Small intestine (tissue), 7 donors: ENCODE measurements around the gene FBXO46. TPM values are rescaled to one million over a fixed set of nuclear protein-coding genes. Genes with fewer than 3 reads are reported as not detected.

Experiments
- DNase-seq, 2 donors: peaks; one replicate each; pipeline versions ENCODE4 v3.0.0 to v3.0.0-alpha.2; 2013
- FAIRE-seq: peaks from 2 replicates; lab custom pipeline; 2012; peaks lifted over from hg19 to GRCh38; lab: Jason Lieb, UNC
- H3K27ac ChIP-seq, 3 donors: one replicate each; pipeline ENCODE4 v1.5.1; 2013; ENCODE audit warnings: low read length in 2 of 3, mild to moderate bottlenecking in 2 of 3, control low read depth in 1 of 3, inconsistent platforms in 1 of 3, low read depth in 1 of 3, moderate library complexity in 1 of 3
- H3K27me3 ChIP-seq, 3 donors: one replicate each; pipeline ENCODE4 v1.6.1; 2013; ENCODE audit warnings: low read length in 3 of 3, inconsistent platforms in 1 of 3; ENCODE audit not compliant: control insufficient read depth in 3 of 3, insufficient read depth in 3 of 3
- H3K36me3 ChIP-seq, 3 donors: one replicate each; pipeline ENCODE4 v1.6.1; 2013; ENCODE audit warnings: low read length in 3 of 3, inconsistent platforms in 1 of 3, low read depth in 1 of 3, mild to moderate bottlenecking in 1 of 3, moderate library complexity in 1 of 3; ENCODE audit not compliant: control insufficient read depth in 3 of 3, insufficient read depth in 2 of 3
- H3K4me1 ChIP-seq, 3 donors: one replicate each; pipeline ENCODE4 v1.6.1; 2013; ENCODE audit warnings: low read length in 2 of 3, inconsistent platforms in 1 of 3, low read depth in 1 of 3, mild to moderate bottlenecking in 1 of 3, moderate library complexity in 1 of 3; ENCODE audit not compliant: control insufficient read depth in 3 of 3, insufficient read depth in 2 of 3
- H3K4me3 ChIP-seq, 3 donors: one replicate each; pipeline ENCODE4 v1.5.1; 2013; ENCODE audit warnings: low read length in 3 of 3, control low read depth in 1 of 3, inconsistent platforms in 1 of 3, low read depth in 1 of 3, mild to moderate bottlenecking in 1 of 3, moderate library complexity in 1 of 3
- H3K9me3 ChIP-seq, 2 donors: one replicate each; pipeline ENCODE4 v1.6.1; 2013; ENCODE audit warnings: low read depth in 1 of 2, low read length in 1 of 2; ENCODE audit not compliant: control insufficient read depth in 2 of 2, insufficient read depth in 1 of 2
- WGBS, 3 donors: extraction: QIAGEN DNeasy Blood & Tissue Kit; methylation state at CpG; one replicate each; pipeline ENCODE4 v1.1.7; 2013; 5-methylcytosine and 5-hydroxymethylcytosine counted together
- polyA plus RNA-seq, 4 donors: library from polyadenylated mRNA; stranded (reverse) in 3 of 4; unstranded in 1 of 4; fragments of 200-250 nt in 3 of 4; fragments of 120-200 nt in 1 of 4; gene quantifications; one replicate each; pipeline versions ENCODE4 v1.2.1 to v1.2.3, GENCODE V29; 2013
- donor health status: healthy with polysubstance abuse.
- donor health status: control.
- donor health status: control.
- donor health status: Bipolar disorder and iron deficiency.
- donor health status: healthy.

Gene FBXO46
- polyA plus RNA-seq, 4 donors: 5.4 to 16.6 (median 9.3) TPM

DNA sequence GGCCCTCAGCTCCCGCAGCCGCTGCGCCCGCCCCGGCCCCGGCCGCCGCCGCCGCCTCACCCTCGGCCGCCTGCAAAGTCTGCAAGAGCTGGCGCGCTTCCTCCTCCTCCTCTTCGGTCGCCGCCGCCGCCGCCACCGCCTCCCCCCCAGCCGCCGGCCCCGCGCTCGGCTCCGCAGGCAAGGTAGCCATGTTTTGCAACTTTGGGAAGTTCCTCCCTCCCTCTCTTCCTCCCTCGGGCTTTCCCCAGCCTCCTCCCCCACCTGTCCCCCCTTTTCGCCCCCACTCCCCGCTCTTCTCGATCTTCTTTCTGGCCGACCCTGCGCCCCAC, 37.9 kb upstream of the FBXO46 start:
- peak overlapping the region; percentile 32 to 94 (median 92) for H3K27ac ChIP-seq
- H3K27me3 ChIP-seq: peaks cover 0 to 13% (median 2%) of the 10 kb centered on the region in 3 donors
- peaks cover 3 to 55% (median 11%) of the 10 kb centered on the region in 3 donors for H3K4me1 ChIP-seq
- no peaks in the 10 kb centered on the region for H3K9me3 ChIP-seq
- DNase-seq (peak in 1 of 2 donors; percentile 16), FAIRE-seq (no peak)
- WGBS, 3 donors: 0 to 2% (median 0%) methylated on average over 6 to 33 of the region's 33 CpGs
- peaks cover 0 to 37% (median 0%) of the 10 kb centered on the region in 3 donors for H3K36me3 ChIP-seq
- peak overlapping the region; percentile 63 to 77 (median 68) for H3K4me3 ChIP-seq

DNA sequence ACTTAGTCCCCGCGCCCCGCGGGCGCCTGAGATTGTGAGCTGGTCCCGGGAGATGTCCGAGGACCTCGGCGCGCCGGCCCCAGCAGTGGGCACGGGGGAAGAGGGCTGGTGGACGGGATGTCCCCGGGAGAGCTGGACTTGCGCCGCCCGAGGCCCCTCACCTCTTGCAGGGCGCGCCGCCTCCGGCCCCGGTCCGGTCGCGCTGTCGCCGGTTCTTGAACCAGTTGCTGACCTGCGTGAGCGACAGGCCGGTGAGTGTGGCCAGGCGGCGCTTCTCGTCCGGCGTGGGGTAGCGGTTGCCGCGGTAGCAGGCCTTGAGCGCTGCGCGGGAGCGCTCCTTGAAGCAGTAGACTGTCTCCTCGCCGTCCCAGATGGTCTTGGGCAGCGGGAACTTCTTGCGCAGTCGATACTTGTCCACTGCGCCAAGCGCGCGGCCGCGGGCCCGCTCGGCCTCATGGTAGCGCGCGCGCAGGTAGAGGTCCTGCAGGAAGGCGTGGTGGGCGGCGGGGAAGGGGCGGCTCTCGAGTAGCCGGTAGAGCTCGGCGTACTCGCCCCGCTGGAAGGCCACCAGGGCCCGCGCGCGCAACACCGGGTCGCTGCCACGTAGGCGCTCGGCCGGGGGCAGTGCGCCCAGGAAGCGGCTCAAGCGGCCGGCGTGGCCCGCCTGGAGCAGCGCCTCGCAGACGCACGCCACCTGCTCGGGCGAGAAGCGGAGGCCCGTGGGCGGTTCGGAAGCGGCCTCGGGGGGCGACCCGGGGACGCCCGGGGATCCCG, 37.4 kb upstream of the FBXO46 start:
- no peaks in the 10 kb centered on the region for H3K9me3 ChIP-seq
- 0 to 2% (median 1%) methylated on average over 84 to 102 of the region's 102 CpGs for WGBS, 3 donors
- peak overlapping the region; percentile 63 to 73 (median 68) for H3K4me3 ChIP-seq
- FAIRE-seq (no peak), DNase-seq (peak; percentile 39 to 80)
- peaks cover 0 to 14% (median 2%) of the 10 kb centered on the region in 3 donors for H3K27me3 ChIP-seq
- H3K36me3 ChIP-seq: peaks cover 0 to 34% (median 0%) of the 10 kb centered on the region in 3 donors
- peak overlapping the region; percentile 32 to 90 (median 84) for H3K27ac ChIP-seq
- H3K4me1 ChIP-seq: peaks cover 1 to 51% (median 11%) of the 10 kb centered on the region in 3 donors

DNA sequence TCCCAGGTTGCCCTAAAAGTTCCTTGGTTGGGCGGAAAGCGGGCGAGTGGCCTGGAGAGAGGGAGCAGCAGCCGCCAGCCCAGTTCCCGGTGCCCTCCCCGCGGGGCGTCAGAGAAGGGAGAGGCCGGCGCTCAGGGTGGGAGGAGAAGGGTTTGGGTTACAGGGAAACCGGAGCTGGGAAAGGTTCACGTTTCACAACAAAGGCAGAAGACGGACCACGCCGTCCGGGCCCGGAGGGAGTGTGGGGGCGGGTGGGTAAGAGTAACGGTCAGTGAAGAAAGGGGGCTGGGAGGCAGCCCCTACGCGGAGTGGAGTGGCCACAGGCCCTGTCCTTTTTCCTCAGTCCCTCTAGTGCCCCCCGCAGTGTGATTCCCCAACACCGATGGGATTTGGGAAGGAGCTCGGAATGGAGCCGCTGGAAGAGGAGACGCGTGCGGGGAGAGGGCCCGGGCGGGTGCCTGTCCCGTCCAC, 36.7 kb upstream of the FBXO46 start:
- 11 to 16% (median 11%) methylated on average over 22 to 31 of the region's 31 CpGs for WGBS, 3 donors
- peaks cover 0 to 27% (median 0%) of the 10 kb centered on the region in 3 donors for H3K36me3 ChIP-seq
- peaks cover 0 to 45% (median 5%) of the 10 kb centered on the region in 3 donors for H3K4me1 ChIP-seq
- peak; percentile 32 to 76 for DNase-seq
- FAIRE-seq: no peak
- H3K4me3 ChIP-seq: peak overlapping the region; percentile 63 to 73 (median 68)
- no peaks in the 10 kb centered on the region for H3K9me3 ChIP-seq
- H3K27ac ChIP-seq: peak overlapping the region in 2 of 3 donors; percentile 84 to 90
- H3K27me3 ChIP-seq: peaks cover 0 to 14% (median 2%) of the 10 kb centered on the region in 3 donors

DNA sequence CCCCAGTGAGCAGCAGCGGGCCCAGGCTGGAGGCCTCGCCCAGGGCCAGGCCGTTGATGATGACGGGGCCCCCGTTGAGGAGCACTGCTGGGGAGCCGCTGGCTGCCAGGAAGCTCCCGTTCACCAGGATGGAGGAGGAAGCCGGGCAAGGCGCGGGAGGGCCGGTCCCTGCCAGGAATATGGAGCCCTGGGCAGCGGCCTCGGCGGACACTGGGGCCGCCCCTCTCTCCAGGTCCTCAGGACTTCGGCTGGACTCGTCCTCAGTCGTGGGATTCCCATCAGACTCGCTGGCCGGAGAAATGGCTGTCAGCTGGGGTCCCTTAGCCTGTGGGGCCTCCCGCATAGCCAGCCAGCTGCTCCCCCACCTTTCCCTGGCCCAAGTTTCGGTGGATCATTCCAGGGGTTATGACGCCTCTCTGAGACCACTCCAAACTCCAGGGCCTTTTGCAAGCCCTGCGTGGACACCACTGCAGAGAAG, 36.2 kb upstream of the FBXO46 start:
- Histone ChIP-seq H3K27me3 (peaks cover 0 to 14% (median 2%) of the 10 kb centered on the region in 3 donors), H3K27ac (peak overlapping the region in 2 of 3 donors; percentile 84 to 90), H3K36me3 (peaks cover 0 to 22% (median 0%) of the 10 kb centered on the region in 3 donors), H3K4me3 (peak overlapping the region in 2 of 3 donors; percentile 68 to 73), H3K9me3 (no peaks in the 10 kb centered on the region), H3K4me1 (peaks cover 0 to 39% (median 2%) of the 10 kb centered on the region in 3 donors)
- no peak for DNase-seq
- WGBS, 3 donors: 25 to 36% (median 34%) methylated on average over 22 to 24 of the region's 24 CpGs
- no peak for FAIRE-seq

DNA sequence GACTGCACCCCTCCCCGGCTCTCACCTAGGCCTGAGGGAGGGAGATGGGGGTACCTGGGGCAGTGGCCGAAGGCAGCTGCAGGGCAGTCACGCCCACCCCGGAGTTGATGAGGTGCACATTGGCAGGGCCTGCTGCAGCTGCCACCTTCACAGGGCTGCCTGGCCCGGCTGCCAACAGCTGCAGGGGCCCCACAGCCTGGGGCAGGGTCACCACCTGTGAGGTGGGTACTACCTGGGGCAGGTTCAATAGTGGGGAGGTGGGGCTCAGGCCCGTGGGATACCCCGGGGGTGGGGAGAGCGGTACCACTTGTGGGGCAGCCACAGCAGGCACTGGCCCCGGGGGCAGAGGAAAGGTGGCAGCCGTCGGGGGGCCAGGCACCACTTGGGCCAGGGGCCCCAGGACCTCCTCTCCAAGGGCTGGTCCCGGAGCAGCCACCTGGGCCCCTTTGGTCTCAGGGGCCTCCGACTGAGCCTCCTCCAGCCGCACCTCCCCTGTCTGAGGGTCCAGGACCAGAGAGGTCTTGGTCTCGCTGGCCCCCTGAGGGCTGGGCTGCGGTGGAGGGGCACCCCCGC, 35.7 kb upstream of the FBXO46 start:
- peaks cover 0 to 38% (median 0%) of the 10 kb centered on the region in 3 donors for H3K4me1 ChIP-seq
- no peaks in the 10 kb centered on the region for H3K9me3 ChIP-seq
- WGBS, 3 donors: 59 to 64% (median 63%) methylated on average over 15 to 17 of the region's 17 CpGs
- DNase-seq: no peak
- peak overlapping the region in 1 of 3 donors; percentile 73 for H3K4me3 ChIP-seq
- H3K27me3 ChIP-seq: peaks cover 0 to 14% (median 2%) of the 10 kb centered on the region in 3 donors
- H3K36me3 ChIP-seq: peaks cover 0 to 17% (median 0%) of the 10 kb centered on the region in 3 donors
- FAIRE-seq: no peak
- H3K27ac ChIP-seq: peak overlapping the region in 2 of 3 donors; percentile 84 to 90

DNA sequence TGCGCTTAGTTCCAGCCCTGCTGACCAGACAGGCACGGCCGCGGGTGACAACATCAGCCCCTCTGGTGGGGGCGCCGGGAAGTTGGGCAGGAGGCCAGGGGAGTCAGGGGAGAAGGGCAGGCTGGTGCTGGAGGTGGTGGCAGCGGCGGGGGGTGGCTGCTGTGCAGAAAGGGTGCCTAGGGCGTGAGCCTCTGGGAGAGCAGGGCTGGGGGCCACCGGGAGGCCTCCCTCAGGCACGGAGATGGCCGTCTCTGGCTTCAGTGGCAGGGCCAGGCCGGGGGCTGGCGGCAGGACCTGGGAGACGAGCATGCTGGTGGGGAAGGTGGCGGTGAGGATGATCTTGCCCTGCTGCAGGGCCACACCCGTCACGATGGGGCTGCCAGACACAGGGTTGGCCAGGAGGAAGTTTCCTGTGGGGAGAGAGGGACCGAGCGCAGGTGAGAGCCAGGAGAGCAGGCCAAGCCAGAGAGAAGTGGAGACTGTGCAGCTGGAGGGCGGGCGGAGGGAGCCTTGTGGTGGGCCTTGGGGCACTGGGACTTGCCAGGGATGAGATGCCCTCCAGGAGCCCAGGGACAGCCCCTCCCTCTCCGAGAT, 35.1 kb upstream of the FBXO46 start:
- no peak for FAIRE-seq
- peaks cover 0 to 12% (median 0%) of the 10 kb centered on the region in 3 donors for H3K36me3 ChIP-seq
- H3K27ac ChIP-seq: no peak overlapping the region
- no peaks in the 10 kb centered on the region for H3K9me3 ChIP-seq
- H3K27me3 ChIP-seq: peaks cover 0 to 14% (median 2%) of the 10 kb centered on the region in 3 donors
- H3K4me1 ChIP-seq: peaks cover 0 to 32% (median 0%) of the 10 kb centered on the region in 3 donors
- H3K4me3 ChIP-seq: no peak overlapping the region
- WGBS, 3 donors: 77 to 81% (median 79%) methylated on average over 18 to 23 of the region's 23 CpGs
- DNase-seq: no peak

DNA sequence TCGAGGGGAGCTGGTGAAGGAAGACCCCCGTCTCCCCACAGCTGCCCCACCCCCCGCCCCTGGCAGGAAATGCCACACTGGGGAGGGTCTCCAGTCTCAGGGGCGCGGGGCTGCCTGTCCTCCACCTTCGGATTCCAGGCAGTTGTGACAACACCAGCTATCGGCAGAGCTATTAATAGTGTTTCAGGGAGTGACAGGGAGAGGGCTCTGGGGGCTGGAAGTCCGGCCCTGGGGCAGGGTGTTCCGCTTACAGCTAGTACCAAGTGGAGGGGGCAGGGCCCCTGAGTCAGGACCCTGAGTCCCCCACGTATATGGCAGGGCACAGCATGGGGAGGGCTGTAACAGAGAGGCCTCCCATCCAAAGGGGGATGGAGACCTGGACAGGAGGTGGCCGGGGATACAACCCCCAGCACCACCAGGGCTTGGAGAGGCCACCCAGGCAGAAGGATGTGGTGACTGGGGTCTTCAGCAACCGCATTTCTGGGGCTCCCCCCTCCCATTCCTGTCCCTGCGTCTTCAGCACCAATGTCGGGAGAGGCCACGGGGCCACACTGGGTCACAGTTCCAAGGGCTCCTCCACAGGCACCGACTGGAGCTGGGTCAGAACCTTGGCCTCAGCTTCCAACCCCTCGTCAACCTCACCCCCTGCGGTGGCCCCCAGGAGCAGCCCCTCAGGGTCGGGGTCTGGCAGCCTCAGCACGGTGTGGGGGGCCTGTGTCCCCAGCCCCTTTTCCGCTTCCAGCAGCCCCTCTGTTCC, 34.4 kb upstream of the FBXO46 start:
- 57 to 71% (median 61%) methylated on average over 21 of the region's 21 CpGs for WGBS, 3 donors
- Histone ChIP-seq H3K9me3 (no peaks in the 10 kb centered on the region), H3K36me3 (peaks cover 0 to 12% (median 0%) of the 10 kb centered on the region in 3 donors), H3K27ac (no peak overlapping the region), H3K4me3 (no peak overlapping the region), H3K27me3 (peaks cover 0 to 14% (median 2%) of the 10 kb centered on the region in 3 donors), H3K4me1 (peaks cover 0 to 32% (median 0%) of the 10 kb centered on the region in 3 donors)
- DNase-seq (no peak), FAIRE-seq (no peak)
